Erythroblast (primary cell): ENCODE measurements around the gene COL2A1.

ENCODE experiments used
- GATA1 ChIP-seq: IDR thresholded peaks from 2 replicates; pipeline ENCODE4 v1.6.1; 2011; ENCODE audit warnings: low read depth, mild to moderate bottlenecking, control low read depth, low read length, moderate library complexity
- POLR2A ChIP-seq: IDR thresholded peaks from 2 replicates; pipeline ENCODE4 v1.6.1; 2011; ENCODE audit warnings: mild to moderate bottlenecking, low read length

DNA sequence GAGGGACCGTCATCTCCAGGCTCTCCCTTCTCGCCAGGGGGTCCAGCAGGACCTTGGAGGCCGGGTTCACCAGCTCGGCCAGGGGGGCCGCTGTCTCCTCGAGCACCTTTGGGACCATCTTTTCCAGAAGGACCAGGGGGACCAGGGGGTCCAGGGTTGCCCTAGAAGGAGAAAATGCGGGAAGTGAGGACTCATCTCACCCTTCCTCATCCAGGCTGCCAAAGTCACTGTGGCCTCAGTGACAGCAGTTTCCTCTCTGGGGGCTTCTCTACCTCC lies 25.7 kb downstream of the COL2A1 start:
- no peak for TF ChIP-seq POLR2A
- no peak for TF ChIP-seq GATA1
